GM19395 (cell line): ENCODE results near the gene TRIM38.
A peak's percentile ranks its signal among the peaks of the same experiment; 100 is the strongest.

Source experiments
- ATAC-seq: cut with Tn5 transposase; IDR thresholded peaks from one replicate; pipeline ENCODE4 v1.9.1; 2021; ENCODE audit warnings: mild to moderate bottlenecking, moderate library complexity; ENCODE audit not compliant: unreplicated experiment

The TRIM38 gene

GRCh38 chr6:26025894-26026832 lies 63.6 kb downstream of the TRIM38 start:
- ATAC-seq, result peak; percentile 45

DNA sequence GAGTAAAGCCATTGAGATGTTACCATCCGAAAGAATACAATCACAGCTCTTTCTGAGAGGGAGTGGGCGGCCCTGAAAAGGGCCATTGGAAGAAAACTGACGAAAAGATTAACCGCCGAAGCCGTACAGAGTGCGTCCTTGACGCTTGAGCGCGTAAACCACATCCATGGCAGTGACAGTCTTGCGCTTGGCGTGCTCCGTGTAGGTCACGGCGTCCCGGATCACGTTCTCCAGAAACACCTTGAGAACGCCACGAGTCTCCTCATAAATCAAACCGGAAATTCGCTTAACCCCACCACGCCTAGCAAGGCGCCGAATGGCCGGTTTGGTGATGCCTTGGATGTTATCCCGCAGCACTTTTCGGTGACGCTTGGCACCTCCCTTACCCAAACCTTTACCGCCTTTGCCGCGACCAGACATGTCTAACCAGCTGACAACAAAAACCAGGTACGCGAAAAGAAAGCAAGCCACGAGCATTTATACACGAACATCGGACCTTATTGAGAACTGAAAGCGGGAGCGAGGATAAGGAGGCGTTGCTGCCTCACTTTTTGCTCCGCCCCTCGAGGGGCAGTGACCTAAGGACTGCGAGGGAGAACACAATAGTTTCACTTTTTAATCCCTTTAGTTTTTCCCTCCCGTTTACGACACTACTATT lies 64.4 kb downstream of the TRIM38 start:
- peak; percentile 50 for ATAC-seq

DNA sequence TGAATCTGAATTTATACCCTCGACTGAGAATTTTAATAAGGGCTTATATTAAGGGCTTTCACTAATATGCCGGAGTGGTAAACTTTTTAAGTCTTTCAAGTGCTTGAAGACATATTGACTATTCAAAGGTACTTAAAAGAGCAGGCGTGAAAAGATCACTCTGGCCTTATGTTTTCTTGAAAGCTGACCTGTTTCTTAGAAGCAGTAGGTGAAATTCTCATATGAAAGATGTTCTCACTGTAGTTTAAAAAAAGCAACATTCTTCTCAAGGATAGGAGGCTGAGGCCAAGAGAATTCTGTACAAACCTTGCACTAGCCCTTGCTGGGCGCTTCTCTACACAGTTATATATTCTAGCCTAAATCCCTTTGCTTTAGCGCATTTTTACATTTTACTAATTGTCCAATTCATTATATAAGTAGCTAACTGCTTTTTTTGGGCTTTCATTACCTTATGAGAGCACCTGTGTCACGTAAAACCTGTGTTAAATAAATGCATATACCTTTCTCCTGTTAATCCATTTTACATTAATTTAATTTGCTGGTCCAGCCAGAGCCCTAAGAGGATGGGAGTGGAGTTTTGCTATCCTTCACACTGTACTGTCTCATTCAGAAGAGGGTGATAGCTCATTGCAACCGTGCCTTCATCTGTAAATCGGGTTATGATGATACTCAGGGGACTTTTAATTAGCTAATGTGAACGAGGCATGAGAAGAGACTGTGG lies 65.0 kb downstream of the TRIM38 start:
- ATAC-seq, result no peak

GRCh38 chr6:26028212-26028745 lies 65.7 kb downstream of the TRIM38 start:
- ATAC-seq, result no peak

GRCh38 chr6:26028746-26029569 lies 66.4 kb downstream of the TRIM38 start:
- ATAC-seq, result no peak

DNA sequence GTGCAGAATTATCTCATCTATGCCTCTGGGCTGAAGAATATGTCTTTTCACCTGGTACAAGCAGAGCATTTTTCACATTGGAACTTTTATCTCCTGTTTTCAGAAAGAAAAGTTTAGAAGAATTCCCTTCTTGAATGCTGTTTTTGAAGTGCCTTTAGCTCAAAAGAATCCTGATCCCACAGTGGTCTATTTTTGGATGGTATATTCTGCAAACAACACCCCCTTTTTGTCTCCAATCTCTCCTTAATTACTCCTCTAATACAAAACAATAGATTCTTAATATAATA lies 66.9 kb downstream of the TRIM38 start:
- no peak for ATAC-seq

- no peak for ATAC-seq
Observed at GRCh38 chr6:26029857-26030653, 67.5 kb downstream of the TRIM38 start.

- no peak for ATAC-seq
Observed at GRCh38 chr6:26030716-26031115, 68.1 kb downstream of the TRIM38 start.

GRCh38 chr6:26031151-26031594 lies 68.6 kb downstream of the TRIM38 start:
- ATAC-seq, result no peak

- peak; percentile 58 for ATAC-seq
Observed at GRCh38 chr6:26031595-26032339, 69.2 kb downstream of the TRIM38 start.

DNA sequence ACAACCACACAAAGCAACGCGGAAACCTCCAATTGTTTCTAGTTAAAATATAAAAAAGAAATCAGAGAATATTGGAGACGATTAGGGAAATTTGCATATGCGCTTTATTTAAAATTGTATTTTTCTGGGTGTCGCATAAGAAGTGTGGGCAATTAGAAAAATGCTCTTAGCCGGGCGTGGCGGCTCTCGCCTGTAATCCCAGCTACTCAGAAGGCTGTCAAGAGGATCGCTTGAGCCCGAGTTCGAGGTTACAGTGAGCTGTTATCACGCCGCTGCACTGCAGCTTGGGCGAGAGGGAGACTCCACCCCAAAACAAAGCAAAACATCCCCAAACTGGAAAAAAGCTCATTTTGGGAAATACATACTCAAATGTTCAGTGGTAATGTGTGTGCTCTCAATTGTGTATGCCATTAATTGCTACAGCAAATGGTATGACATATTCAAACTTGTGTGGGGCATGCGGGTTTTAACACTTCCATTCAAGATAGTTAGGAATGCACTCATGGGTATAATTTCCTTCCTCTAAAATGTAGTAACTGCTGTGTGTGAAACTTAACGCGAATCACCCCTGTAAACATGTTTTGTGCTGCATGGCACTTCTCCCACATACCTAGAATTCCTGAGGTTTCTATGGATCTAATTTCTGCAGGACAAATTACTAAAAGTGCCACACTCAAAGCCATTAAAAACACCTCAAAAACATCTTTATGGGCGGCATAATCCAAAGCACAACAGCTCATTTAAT lies 69.9 kb downstream of the TRIM38 start:
- no peak for ATAC-seq

DNA sequence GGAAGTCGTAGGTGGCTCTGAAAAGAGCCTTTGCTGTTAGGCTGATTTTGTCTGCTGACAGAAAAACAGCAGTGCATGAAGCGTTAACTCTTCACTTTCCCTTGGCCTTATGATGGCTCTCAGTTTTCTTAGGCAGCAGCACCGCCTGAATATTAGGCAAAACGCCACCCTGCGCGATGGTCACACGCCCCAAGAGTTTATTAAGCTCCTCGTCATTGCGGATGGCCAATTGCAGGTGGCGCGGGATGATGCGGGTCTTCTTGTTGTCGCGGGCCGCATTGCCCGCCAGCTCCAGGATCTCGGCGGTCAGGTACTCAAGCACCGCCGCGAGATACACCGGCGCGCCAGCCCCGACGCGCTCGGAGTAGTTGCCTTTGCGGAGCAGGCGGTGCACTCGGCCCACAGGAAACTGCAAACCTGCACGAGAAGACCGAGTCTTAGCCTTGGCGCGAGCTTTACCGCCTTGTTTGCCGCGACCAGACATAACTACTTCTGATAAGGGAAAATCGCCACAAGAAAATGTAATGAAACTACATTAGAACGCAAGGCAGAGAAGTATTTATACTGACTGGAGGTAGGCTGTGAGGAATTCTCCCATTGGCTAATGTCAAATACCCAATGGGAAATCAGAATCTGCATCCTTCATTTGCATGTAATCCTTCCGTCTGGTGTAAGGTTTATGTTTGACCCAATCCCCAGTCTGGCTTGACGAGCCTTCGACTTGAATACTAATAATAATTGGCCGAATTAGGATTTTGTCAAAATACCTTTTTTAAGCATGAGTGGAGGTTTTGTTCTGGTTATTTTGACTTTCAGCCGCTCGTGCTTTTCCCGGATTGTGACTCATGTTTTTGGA lies 70.7 kb downstream of the TRIM38 start:
- ATAC-seq, result peak; percentile 63

GRCh38 chr6:26033941-26034354 lies 71.3 kb downstream of the TRIM38 start:
- ATAC-seq, result no peak

DNA sequence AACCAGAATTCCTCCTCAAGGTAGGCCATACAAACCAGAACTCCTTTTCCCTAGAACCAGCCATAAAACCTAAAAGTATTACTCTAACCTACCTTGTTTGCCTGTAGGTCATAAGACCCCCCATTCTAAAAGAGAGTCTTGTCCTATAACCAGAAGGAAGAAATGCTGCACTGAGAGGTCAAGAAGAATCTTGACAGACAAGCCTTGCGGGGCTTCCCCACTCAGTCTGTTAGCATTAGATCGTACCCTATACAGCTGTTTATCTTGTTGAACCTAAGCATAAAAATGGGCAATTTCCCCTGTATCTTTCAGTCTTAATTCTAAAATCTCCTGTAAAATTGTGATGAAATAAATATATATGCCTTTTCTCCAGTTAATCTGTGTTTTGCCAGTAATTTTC lies 72.3 kb downstream of the TRIM38 start:
- ATAC-seq, result no peak
